DND-41 (cell line): Measurements from ENCODE around the gene CNTN3.

ENCODE experiments used
- ATAC-seq: fragments of 200-7000 bp; cut with Tn5 transposase; 3 replicates; pipeline ENCODE4 v1.9.1; 2021; ENCODE audit warnings: low read depth; ENCODE audit not compliant: insufficient read depth
- DNase-seq: peaks from one replicate; pipeline ENCODE4 v3.0.0-alpha.2; 2020
- H2AFZ ChIP-seq: 2 replicates; pipeline ENCODE4 v1.6.0; 2012; ENCODE audit warnings: low read depth, low read length
- H3K27ac ChIP-seq: 2 replicates; pipeline ENCODE4 v1.5.1; 2012; ENCODE audit warnings: low read length, inconsistent platforms
- H3K27me3 ChIP-seq: fragments of 200-600 bp; sonication (generic); 2 replicates; pipeline ENCODE4 v1.6.0; 2012; ENCODE audit warnings: low read length, mild to moderate bottlenecking, inconsistent platforms; ENCODE audit not compliant: insufficient read depth, poor library complexity
- H3K36me3 ChIP-seq: 2 replicates; pipeline ENCODE4 v1.5.1; 2012; ENCODE audit warnings: low read length, inconsistent platforms; ENCODE audit not compliant: insufficient read depth
- H3K4me1 ChIP-seq: 2 replicates; pipeline ENCODE4 v1.5.1; 2012; ENCODE audit warnings: mild to moderate bottlenecking, low read length; ENCODE audit not compliant: insufficient read depth
- H3K4me2 ChIP-seq: 2 replicates; pipeline ENCODE4 v1.6.0; 2012; ENCODE audit warnings: mild to moderate bottlenecking, moderate library complexity, low read length, inconsistent platforms; ENCODE audit not compliant: insufficient read depth
- H3K4me3 ChIP-seq, 2 experiments: fragments of 200-600 bp in 1 of 2; shearing (Covaris generic) in 1 of 2; 2 replicates each; pipeline ENCODE4 v1.5.1; 2012 to 2016; ENCODE audit warnings: inconsistent platforms in 2 of 2, low read length in 2 of 2, mild to moderate bottlenecking in 2 of 2, low read depth in 1 of 2, moderate library complexity in 1 of 2
- H3K79me2 ChIP-seq: 2 replicates; pipeline ENCODE4 v1.6.0; 2012; ENCODE audit warnings: low read length, inconsistent platforms; ENCODE audit not compliant: insufficient read depth
- H3K9ac ChIP-seq: 2 replicates; pipeline ENCODE4 v1.6.0; 2012; ENCODE audit warnings: low read depth, mild to moderate bottlenecking, inconsistent platforms, low read length, moderate library complexity
- H3K9me3 ChIP-seq: 2 replicates; pipeline ENCODE4 v1.5.1; 2012; ENCODE audit warnings: low read length, moderate library complexity, mild to moderate bottlenecking, inconsistent platforms; ENCODE audit not compliant: insufficient read depth, severe bottlenecking
- H4K20me1 ChIP-seq: 2 replicates; pipeline ENCODE4 v1.6.0; 2012; ENCODE audit warnings: low read length; ENCODE audit not compliant: insufficient read depth
- CTCF ChIP-seq: IDR thresholded peaks from 2 replicates; pipeline ENCODE4 v1.5.1; 2012; ENCODE audit warnings: borderline replicate concordance, low read length, moderate library complexity, mild to moderate bottlenecking; ENCODE audit not compliant: poor library complexity, severe bottlenecking; ENCODE audit errors: extremely low read depth
- EZH2 ChIP-seq: IDR thresholded peaks from 3 replicates; pipeline ENCODE4 v1.6.1; 2012; ENCODE audit warnings: borderline replicate concordance, low read depth, mild to moderate bottlenecking, moderate library complexity, low read length, inconsistent platforms; ENCODE audit not compliant: severe bottlenecking

The CNTN3 gene

GRCh38 chr3:74630602-74631001, 16.1 kb upstream of the CNTN3 start:
- Histone ChIP-seq H2AFZ (no peak overlapping the region), H3K4me2 (no peak overlapping the region), H3K27me3 (no peaks in the 10 kb centered on the region), H4K20me1 (no peaks in the 10 kb centered on the region), H3K36me3 (no peaks in the 10 kb centered on the region), H3K9me3 (no peaks in the 10 kb centered on the region), H3K4me1 (no peaks in the 10 kb centered on the region), H3K9ac (no peak overlapping the region), H3K4me3 (no peak overlapping the region), H3K27ac (no peak overlapping the region), H3K79me2 (no peaks in the 10 kb centered on the region)
- no peak for ATAC-seq
- no peak for DNase-seq
- TF ChIP-seq EZH2 (no peak), CTCF (no peak)

GRCh38 chr3:74626011-74626410, 11.6 kb upstream of the CNTN3 start:
- H3K4me3 ChIP-seq: no peak overlapping the region
- no peaks in the 10 kb centered on the region for H4K20me1 ChIP-seq
- H3K36me3 ChIP-seq: no peaks in the 10 kb centered on the region
- H3K27ac ChIP-seq: no peak overlapping the region
- no peaks in the 10 kb centered on the region for H3K79me2 ChIP-seq
- no peak for TF ChIP-seq EZH2
- TF ChIP-seq CTCF: no peak
- ATAC-seq (no peak), DNase-seq (no peak)
- H3K4me2 ChIP-seq: no peak overlapping the region
- no peak overlapping the region for H2AFZ ChIP-seq
- H3K4me1 ChIP-seq: no peaks in the 10 kb centered on the region
- H3K27me3 ChIP-seq: no peaks in the 10 kb centered on the region
- H3K9ac ChIP-seq: no peak overlapping the region
- H3K9me3 ChIP-seq: no peaks in the 10 kb centered on the region

GRCh38 chr3:74624301-74624700, 9.8 kb upstream of the CNTN3 start:
- Histone ChIP-seq H3K27ac (no peak overlapping the region), H2AFZ (no peak overlapping the region)
- no peak for DNase-seq

More at GRCh38 chr3:74624301-74624700, 9.8 kb upstream of the CNTN3 start:
- TF ChIP-seq CTCF (no peak), EZH2 (no peak)
- Histone ChIP-seq H3K79me2 (no peaks in the 10 kb centered on the region), H3K9me3 (no peaks in the 10 kb centered on the region), H3K36me3 (no peaks in the 10 kb centered on the region), H3K4me3 (no peak overlapping the region), H4K20me1 (no peaks in the 10 kb centered on the region), H3K27me3 (no peaks in the 10 kb centered on the region), H3K4me1 (no peaks in the 10 kb centered on the region), H3K4me2 (no peak overlapping the region), H3K9ac (no peak overlapping the region)
- ATAC-seq: no peak
